ENCODE results near the gene ZNF503. TPM values are rescaled to one million over a fixed set of nuclear protein-coding genes. Genes with fewer than 3 reads are reported as not detected.

Gene ZNF503
- total and polyA plus RNA-seq, 2 of the 8 experiments (the other 6 are each of a cell fraction or from before 2014, with no cell fraction given): 0.03 to 0.13 TPM

DNA sequence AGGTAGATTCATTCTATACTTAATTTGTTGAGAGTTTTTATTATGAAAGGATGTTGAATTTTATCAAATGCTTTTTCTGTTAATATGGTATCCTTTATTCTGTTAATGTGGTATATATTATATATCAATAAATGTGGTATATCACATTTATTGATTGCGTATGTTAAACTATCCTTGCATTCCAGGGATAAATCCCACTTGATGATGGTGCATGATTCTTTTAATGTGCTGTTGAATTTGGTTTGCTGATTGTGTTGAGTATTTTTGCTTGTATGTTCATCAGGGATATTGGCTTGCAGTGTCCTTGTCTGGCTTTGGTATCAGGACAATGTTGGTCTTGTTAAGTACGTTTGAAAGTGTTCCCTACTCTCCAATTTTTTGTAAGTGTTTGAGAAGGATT lies 41.8 kb upstream of the ZNF503 start (continued):
- TF ChIP-seq CBX8 (IDR thresholded peaks at IDR 0.05; ENCODE audit: borderline replicate concordance, low read depth, low read length): no peak

- ChIA-PET CTCF (ENCODE audit: partially characterized antibody) (interaction anchor here (1.3 kb wide), 1 partner anchor 8 kb away, joined by 3 read pairs; no protein-coding TSS in a partner anchor), POLR2A (ENCODE audit: partially characterized antibody) (interaction anchor here (0.8 to 1.5 kb wide), 2 partner anchors 10 to 18 kb away, joined by 3 to 4 read pairs; partner anchors contain the start of gene LRMDA)
- Histone ChIP-seq H4K5ac (ENCODE audit: insufficient read length, low read depth, low read length) (no peak overlapping the region), H3K27me3 (replicated peaks in 1 of 4; ENCODE audit: control insufficient read depth in 3 of 4, extremely low read depth in 1 of 4, insufficient read depth in 3 of 4, low read length in 3 of 4) (peaks cover 0 to 14% (median 4%) of the 10 kb centered on the region in 4 experiments; a peak in 4 of 7 replicates), H3K9ac (replicated peaks in 1 of 4; ENCODE audit: extremely low read depth in 1 of 4, low read depth in 3 of 4, low read length in 3 of 4) (no peak overlapping the region), H2AK5ac (ENCODE audit: low read depth, low read length) (no peak overlapping the region), H3K4ac (replicated peaks; ENCODE audit: insufficient read length, low read depth, low read length) (no peak overlapping the region), H3K23me2 (ENCODE audit: low read depth, low read length) (no peaks in the 10 kb centered on the region), H3K79me1 (ENCODE audit: low read depth, low read length) (no peaks in the 10 kb centered on the region), H2BK5ac (ENCODE audit: low read depth, low read length) (no peak overlapping the region), H4K20me1 (replicated peaks in 1 of 2; ENCODE audit: control insufficient read depth in 1 of 2, insufficient read depth in 2 of 2, low read length in 2 of 2) (no peaks in the 10 kb centered on the region), H3K4me3 (ENCODE audit: extremely low read depth in 1 of 4, insufficient read depth in 2 of 4, low read depth in 3 of 4, low read length in 4 of 4) (no peak overlapping the region), H2BK15ac (ENCODE audit: low read length) (no peak overlapping the region), H3K23ac (ENCODE audit: insufficient read length) (no peak overlapping the region), H2BK12ac (ENCODE audit: low read depth, low read length) (no peak overlapping the region), H2AFZ (ENCODE audit: low read length) (no peak overlapping the region), H3K27ac (ENCODE audit: low read depth, low read length) (no peak overlapping the region), H4K91ac (replicated peaks; ENCODE audit: insufficient read length, low read length) (no peak overlapping the region), H2BK20ac (ENCODE audit: low read length) (no peak overlapping the region), H3K79me2 (ENCODE audit: control insufficient read depth in 1 of 2, insufficient read depth in 2 of 2, low read length in 2 of 2) (no peaks in the 10 kb centered on the region), H2BK120ac (replicated peaks; ENCODE audit: low read depth, low read length) (no peak overlapping the region), H3K56ac (replicated peaks; ENCODE audit: insufficient read length, low read depth, low read length) (no peak overlapping the region), H3K18ac (ENCODE audit: extremely low read depth, low read length) (no peak overlapping the region), H4K8ac (ENCODE audit: extremely low read depth, insufficient read depth, low read length) (no peak overlapping the region), H3K9me3 (ENCODE audit: insufficient read depth in 2 of 2, low read depth in 1 of 2, low read length in 1 of 2) (peaks cover 6 to 8% of the 10 kb centered on the region in 2 experiments; a peak in 2 of 4 replicates), H3K4me2 (ENCODE audit: insufficient read depth in 1 of 2, low read depth in 2 of 2, low read length in 2 of 2) (no peak overlapping the region), H3K14ac (ENCODE audit: insufficient read length) (no peak overlapping the region), H3K4me1 (replicated peaks in 1 of 4; ENCODE audit: control insufficient read depth in 3 of 4, insufficient read depth in 4 of 4, low read length in 3 of 4) (no peaks in the 10 kb centered on the region), H3K36me3 (ENCODE audit: control insufficient read depth in 2 of 4, insufficient read depth in 4 of 4, low read length in 3 of 4) (no peaks in the 10 kb centered on the region)
- no peak for DNase-seq (ENCODE audit: low read depth in 1 of 2, low spot score in 2 of 2)
- no peak for FAIRE-seq
- TF ChIP-seq KDM5A (IDR thresholded peaks at IDR 0.05; ENCODE audit: low read length) (no peak), SAP30 (IDR thresholded peaks at IDR 0.05; ENCODE audit: insufficient read depth, insufficient replicate concordance, low read length) (no peak), EZH2 (IDR thresholded peaks at IDR 0.05; ENCODE audit: low read depth, low read length, severe bottlenecking) (no peak), HDAC6 (IDR thresholded peaks at IDR 0.05; ENCODE audit: low read depth, low read length) (no peak), GABPA (IDR thresholded peaks at IDR 0.05; ENCODE audit: borderline replicate concordance, insufficient read depth, low read length) (no peak), ZNF274 (IDR thresholded peaks at IDR 0.05; ENCODE audit: borderline replicate concordance, extremely low read depth, low read length) (no peak), CHD2 (IDR thresholded peaks at IDR 0.05; ENCODE audit: low read length) (no peak), BRCA1 (IDR thresholded peaks at IDR 0.05; ENCODE audit: low read depth, low read length) (no peak), CEBPB (IDR thresholded peaks at IDR 0.05; ENCODE audit: low read depth, low read length) (no peak), TEAD4 (IDR thresholded peaks at IDR 0.05; ENCODE audit: low read depth, low read length) (no peak), SUZ12 (IDR thresholded peaks at IDR 0.05; ENCODE audit: low read length) (no peak)
- TF ChIP-seq, protein P1, sequence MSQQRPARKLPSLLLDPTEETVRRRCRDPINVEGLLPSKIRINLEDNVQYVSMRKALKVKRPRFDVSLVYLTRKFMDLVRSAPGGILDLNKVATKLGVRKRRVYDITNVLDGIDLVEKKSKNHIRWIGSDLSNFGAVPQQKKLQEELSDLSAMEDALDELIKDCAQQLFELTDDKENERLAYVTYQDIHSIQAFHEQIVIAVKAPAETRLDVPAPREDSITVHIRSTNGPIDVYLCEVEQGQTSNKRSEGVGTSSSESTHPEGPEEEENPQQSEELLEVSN (IDR thresholded peaks at IDR 0.05): no peak
Observed at GRCh38 chr10:75441682-75442081, 40.1 kb upstream of the ZNF503 start.
